ENCODE results near the gene FAM153A.
"Not testable (repeated sequence)": the region's sequence is repeated elsewhere in the genome, so short reads cannot be mapped to it uniquely, and the experiment has no call there.

- not testable (repeated sequence) for TF ChIP-seq ZNF584 (CRISPR knock-in tag; IDR thresholded peaks at IDR 0.05; ENCODE audit: low read depth); E2F4 (CRISPR knock-in tag; IDR thresholded peaks at IDR 0.05; ENCODE audit: low read depth); ZBTB8A (IDR thresholded peaks at IDR 0.05; ENCODE audit: partially characterized antibody); POLR2A (conservative IDR thresholded peaks at IDR 0.05); ARNT (IDR thresholded peaks at IDR 0.05); SPI1 (IDR thresholded peaks at IDR 0.05; ENCODE audit: borderline replicate concordance, low read depth, low read length); SNRNP70 (optimal IDR thresholded peaks at IDR 0.05; ENCODE audit: low read depth, low read length); CTCF (IDR thresholded peaks at IDR 0.05 in 2 of 3, conservative IDR thresholded peaks at IDR 0.05 in 1 of 3; ENCODE audit: insufficient read depth in 2 of 3, low read depth in 1 of 3, low read length in 3 of 3)
Measured at GRCh38 chr5:177822489-177822888, 39.8 kb upstream of the FAM153A start.

Data from K562 (cell line).